GM21515 (cell line): ENCODE data around the gene EVA1B.

Source experiments
- ATAC-seq: cut with Tn5 transposase; IDR thresholded peaks from one replicate; pipeline ENCODE4 v1.9.1; 2021; ENCODE audit not compliant: unreplicated experiment

Gene EVA1B

GRCh38 chr1:36323636-36324352, at the start of gene EVA1B:
Gene EVA1B, minus strand, starts transcription at chr1:36323645. Its CDS starts 608 bp downstream, at chr1:36323037.
- ATAC-seq = no peak

- ATAC-seq = no peak
These were observed 49.2 kb upstream of the EVA1B start for GRCh38 chr1:36372617-36373016.

GRCh38 chr1:36369061-36369861, 45.8 kb upstream of the EVA1B start:
- no peak for ATAC-seq

- ATAC-seq = no peak
These were observed 44.4 kb upstream of the EVA1B start for GRCh38 chr1:36367798-36368197.

GRCh38 chr1:36367066-36367465, 43.6 kb upstream of the EVA1B start:
- no peak for ATAC-seq

- no peak for ATAC-seq
These were observed 42.7 kb upstream of the EVA1B start for GRCh38 chr1:36366091-36366661.

GRCh38 chr1:36365381-36365780, 41.9 kb upstream of the EVA1B start:
- no peak for ATAC-seq

- ATAC-seq = no peak
These were observed 36.6 kb upstream of the EVA1B start for GRCh38 chr1:36359911-36360550.

- no peak for ATAC-seq
These were observed 35.9 kb upstream of the EVA1B start for GRCh38 chr1:36359383-36359782.

GRCh38 chr1:36358514-36359084, 35.2 kb upstream of the EVA1B start:
- no peak for ATAC-seq

- no peak for ATAC-seq
These were observed 32.4 kb upstream of the EVA1B start for GRCh38 chr1:36355811-36356210.

- ATAC-seq = no peak
These were observed 31.0 kb upstream of the EVA1B start for GRCh38 chr1:36354486-36354885.

- no peak for ATAC-seq
These were observed 29.7 kb upstream of the EVA1B start for GRCh38 chr1:36352910-36353878.

GRCh38 chr1:36352125-36352909, 28.9 kb upstream of the EVA1B start:
- ATAC-seq = no peak

- no peak for ATAC-seq
These were observed 28.0 kb upstream of the EVA1B start for GRCh38 chr1:36351227-36351977.

- no peak for ATAC-seq
These were observed 27.3 kb upstream of the EVA1B start for GRCh38 chr1:36350659-36351226.

- ATAC-seq = no peak
These were observed 26.4 kb upstream of the EVA1B start for GRCh38 chr1:36349839-36350238.

- ATAC-seq = peak; percentile 80
These were observed 25.8 kb upstream of the EVA1B start for GRCh38 chr1:36349241-36349671.
